Esophagus muscularis mucosa (tissue), 4 donors: Measurements from ENCODE around the gene DHX16. TPM values are rescaled to one million over a fixed set of nuclear protein-coding genes. Genes with fewer than 3 reads are reported as not detected.

Experiments used
- DNase-seq: peaks from one replicate; pipeline ENCODE4 v3.0.0-alpha.2; 2017; ENCODE audit errors: extremely low spot score
- H3K27ac ChIP-seq, 4 donors: fragments of 200-600 bp; sonication (generic); replicated peaks in 1 of 4; 1 replicate in 3 of 4; 2 replicates in 1 of 4; pipeline ENCODE4 v1.5.1; 2016 to 2019; ENCODE audit warnings: mild to moderate bottlenecking in 1 of 4
- H3K27me3 ChIP-seq, 4 donors: fragments of 200-600 bp; sonication (generic); one replicate each; pipeline versions ENCODE4 v1.5.1 to v1.6.0; 2016 to 2019
- H3K36me3 ChIP-seq, 4 donors: fragments of 200-600 bp; sonication (generic); one replicate each; pipeline ENCODE4 v1.5.1; 2016 to 2019
- H3K4me1 ChIP-seq, 4 donors: fragments of 200-600 bp; sonication (generic); one replicate each; pipeline ENCODE4 v1.5.1; 2016 to 2019
- H3K4me3 ChIP-seq, 4 donors: fragments of 200-600 bp; sonication (generic); 1 replicate in 2 of 4; 2 replicates in 2 of 4; pipeline ENCODE4 v1.5.1; 2016 to 2019; ENCODE audit warnings: mild to moderate bottlenecking in 4 of 4, moderate library complexity in 1 of 4
- H3K9me3 ChIP-seq, 4 donors: fragments of 200-600 bp; sonication (generic); 1 replicate in 3 of 4; 2 replicates in 1 of 4; pipeline ENCODE4 v1.5.1; 2016 to 2019
- CTCF ChIP-seq, 3 experiments: fragments of 200-600 bp in 2 of 3; fragments of 450-650 bp in 1 of 3; sonication (generic) in 2 of 3; IDR thresholded peaks; one replicate each; pipeline ENCODE4 v1.5.1; 2017 to 2019; ENCODE audit warnings: antibody characterized with exemption in 3 of 3, mild to moderate bottlenecking in 2 of 3, moderate library complexity in 1 of 3
- EP300 ChIP-seq: sonication (generic); formaldehyde crosslinking; IDR thresholded peaks from one replicate; pipeline ENCODE4 v1.6.1; 2017; ENCODE audit warnings: antibody characterized with exemption
- POLR2A ChIP-seq: fragments of 450-650 bp; IDR thresholded peaks from one replicate; pipeline ENCODE4 v1.6.1; 2017; ENCODE audit warnings: antibody characterized with exemption, moderate library complexity, mild to moderate bottlenecking, low read depth
- POLR2AphosphoS5 ChIP-seq, 2 donors: sonication (generic); formaldehyde crosslinking; IDR thresholded peaks; one replicate each; pipeline ENCODE4 v1.6.1; 2017; ENCODE audit warnings: antibody characterized with exemption in 2 of 2
- WGBS: methylation state at CpG from one replicate; pipeline ENCODE4 v1.1.5; 2018; 5-methylcytosine and 5-hydroxymethylcytosine counted together
- intact Hi-C: fragments of 100-400 bp; cut with DNase I; formaldehyde crosslinking; loops from one replicate; pipeline ENCODE4 v1.15.1; 2023
- total RNA-seq, 4 donors: library from RNA; depleted of rRNA; stranded (reverse); fragments of >200 nt; gene quantifications; one replicate each; pipeline versions ENCODE4 v1.1.0 to v1.2.1, GENCODE V29; 2016

DHX16 gene
- total RNA-seq, 4 donors from 2014 or later = 20.3 to 41.1 (median 31.1) TPM

- peak overlapping the region; percentile 95 to 99 (median 97) for H3K27ac ChIP-seq
- intact Hi-C loops = loop anchor here (10.0 kb wide), 1 partner anchor 199 kb away; the partner anchor contains the start of gene DDR1
- peaks cover 0 to 13% (median 2%) of the 10 kb centered on the region in 4 donors for H3K36me3 ChIP-seq
- TF ChIP-seq POLR2A = no peak
- no peak for TF ChIP-seq POLR2AphosphoS5 (IDR thresholded peaks at IDR 0.05)
- no peak for TF ChIP-seq EP300
- peak in 1 of 3 experiments; percentile 10 for TF ChIP-seq CTCF (IDR thresholded peaks at IDR 0.05)
- WGBS = 13% methylated on average over 19 of the region's 29 CpGs
- H3K4me1 ChIP-seq = peaks cover 64 to 89% (median 86%) of the 10 kb centered on the region in 4 donors
- H3K9me3 ChIP-seq = no peaks in the 10 kb centered on the region
- H3K27me3 ChIP-seq = no peaks in the 10 kb centered on the region
- DNase-seq = no peak
- peak overlapping the region; percentile 70 to 93 (median 80) for H3K4me3 ChIP-seq
These were observed 12.6 kb upstream of the DHX16 start for GRCh38 chr6:30685157-30686008.

GRCh38 chr6:30684386-30685156 is 11.8 kb upstream of the DHX16 start:
- H3K27ac ChIP-seq = peak overlapping the region; percentile 95 to 99 (median 97)
- peaks cover 0 to 21% (median 10%) of the 10 kb centered on the region in 4 donors for H3K36me3 ChIP-seq
- H3K4me1 ChIP-seq = peaks cover 64 to 89% (median 86%) of the 10 kb centered on the region in 4 donors
- intact Hi-C loops = loop anchor here (10.0 kb wide), 1 partner anchor 200 kb away; the partner anchor contains the start of gene DDR1
- TF ChIP-seq EP300 = no peak
- no peak for TF ChIP-seq POLR2A
- TF ChIP-seq CTCF (IDR thresholded peaks at IDR 0.05) = no peak
- TF ChIP-seq POLR2AphosphoS5 (IDR thresholded peaks at IDR 0.05) = peak in 1 of 2 donors; percentile 19
- no peaks in the 10 kb centered on the region for H3K9me3 ChIP-seq
- H3K27me3 ChIP-seq = no peaks in the 10 kb centered on the region
- DNase-seq = no peak
- WGBS = 12% methylated on average over 18 of the region's 21 CpGs
- peak overlapping the region; percentile 70 to 93 (median 80) for H3K4me3 ChIP-seq

GRCh38 chr6:30683980-30684338 is 11.2 kb upstream of the DHX16 start:
- TF ChIP-seq CTCF (IDR thresholded peaks at IDR 0.05) = no peak
- no peak for TF ChIP-seq EP300
- TF ChIP-seq POLR2AphosphoS5 (IDR thresholded peaks at IDR 0.05) = no peak
- no peak for TF ChIP-seq POLR2A

GRCh38 chr6:30683183-30683979 is 10.6 kb upstream of the DHX16 start:
- 0% methylated on average over 7 of the region's 7 CpGs for WGBS
- intact Hi-C loops = loop anchor here (10.0 kb wide), 1 partner anchor 201 kb away; the partner anchor contains the start of gene DDR1
- H3K4me1 ChIP-seq = peaks cover 62 to 89% (median 86%) of the 10 kb centered on the region in 4 donors

More at GRCh38 chr6:30683980-30684338, 11.2 kb upstream of the DHX16 start:
- intact Hi-C loops = loop anchor here (10.0 kb wide), 1 partner anchor 201 kb away; the partner anchor contains the start of gene DDR1
- 4% methylated on average over 2 of the region's 2 CpGs for WGBS
- Histone ChIP-seq H3K4me1 (peaks cover 63 to 89% (median 86%) of the 10 kb centered on the region in 4 donors), H3K27ac (peak overlapping the region; percentile 95 to 99 (median 97)), H3K27me3 (no peaks in the 10 kb centered on the region), H3K36me3 (peaks cover under 1 to 25% (median 13%) of the 10 kb centered on the region in 4 donors), H3K9me3 (no peaks in the 10 kb centered on the region), H3K4me3 (peak overlapping the region; percentile 70 to 93 (median 80))
- DNase-seq = no peak

More at GRCh38 chr6:30683183-30683979, 10.6 kb upstream of the DHX16 start:
- Histone ChIP-seq H3K9me3 (no peaks in the 10 kb centered on the region), H3K36me3 (peaks cover 6 to 31% (median 19%) of the 10 kb centered on the region in 4 donors), H3K27me3 (no peaks in the 10 kb centered on the region), H3K27ac (peak overlapping the region; percentile 95 to 99 (median 97)), H3K4me3 (peak overlapping the region; percentile 70 to 93 (median 80))
- no peak for TF ChIP-seq POLR2A
- TF ChIP-seq EP300 = no peak
- TF ChIP-seq CTCF (IDR thresholded peaks at IDR 0.05) = no peak
- no peak for TF ChIP-seq POLR2AphosphoS5 (IDR thresholded peaks at IDR 0.05)
- no peak for DNase-seq
